ENCODE data around the gene TM9SF4. TPM values are rescaled to one million over a fixed set of nuclear protein-coding genes. Genes with fewer than 3 reads are reported as not detected.

The TM9SF4 gene
- total RNA-seq, 1 experiment from 2014 or later, result 67.8 TPM

DNA sequence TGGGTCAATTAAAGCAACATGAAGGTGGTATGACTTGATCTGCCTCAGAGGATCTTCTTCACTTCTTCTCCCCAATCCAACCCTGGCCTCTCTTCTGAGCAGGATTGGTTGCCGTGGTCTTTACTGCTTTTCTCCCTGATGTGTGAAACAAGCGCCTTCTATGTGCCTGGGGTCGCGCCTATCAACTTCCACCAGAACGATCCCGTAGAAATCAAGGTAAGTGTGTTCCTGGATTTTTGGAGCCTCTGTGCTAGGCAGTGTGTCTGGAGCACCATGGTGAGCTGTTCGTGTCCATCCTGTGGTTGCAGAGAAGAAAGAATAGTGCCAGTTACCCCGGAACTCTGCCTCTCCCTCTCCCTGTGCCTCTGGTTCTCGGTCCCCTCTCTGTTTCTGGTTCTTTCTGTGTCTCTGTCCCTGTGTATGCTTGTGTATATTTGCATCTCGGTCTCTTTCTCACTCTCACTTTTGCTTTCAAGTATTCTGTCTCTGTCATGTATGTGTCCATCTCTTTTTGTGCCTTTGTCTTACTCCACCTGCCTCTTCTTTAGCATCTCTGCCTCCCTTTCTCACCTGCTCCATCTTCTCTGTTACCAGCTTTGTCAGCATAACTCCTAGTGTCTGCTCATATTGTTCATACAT lies 23.5 kb downstream of the TM9SF4 start:
- DNase-seq, result no peak
- TF ChIP-seq, protein P1, sequence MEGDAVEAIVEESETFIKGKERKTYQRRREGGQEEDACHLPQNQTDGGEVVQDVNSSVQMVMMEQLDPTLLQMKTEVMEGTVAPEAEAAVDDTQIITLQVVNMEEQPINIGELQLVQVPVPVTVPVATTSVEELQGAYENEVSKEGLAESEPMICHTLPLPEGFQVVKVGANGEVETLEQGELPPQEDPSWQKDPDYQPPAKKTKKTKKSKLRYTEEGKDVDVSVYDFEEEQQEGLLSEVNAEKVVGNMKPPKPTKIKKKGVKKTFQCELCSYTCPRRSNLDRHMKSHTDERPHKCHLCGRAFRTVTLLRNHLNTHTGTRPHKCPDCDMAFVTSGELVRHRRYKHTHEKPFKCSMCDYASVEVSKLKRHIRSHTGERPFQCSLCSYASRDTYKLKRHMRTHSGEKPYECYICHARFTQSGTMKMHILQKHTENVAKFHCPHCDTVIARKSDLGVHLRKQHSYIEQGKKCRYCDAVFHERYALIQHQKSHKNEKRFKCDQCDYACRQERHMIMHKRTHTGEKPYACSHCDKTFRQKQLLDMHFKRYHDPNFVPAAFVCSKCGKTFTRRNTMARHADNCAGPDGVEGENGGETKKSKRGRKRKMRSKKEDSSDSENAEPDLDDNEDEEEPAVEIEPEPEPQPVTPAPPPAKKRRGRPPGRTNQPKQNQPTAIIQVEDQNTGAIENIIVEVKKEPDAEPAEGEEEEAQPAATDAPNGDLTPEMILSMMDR (conservative IDR thresholded peaks at IDR 0.05), result no peak
- no peak for TF ChIP-seq EZH2 (IDR thresholded peaks at IDR 0.05; ENCODE audit: low read depth)
- no peaks in the 10 kb centered on the region; the same call in 1 of the 2 replicates for H3F3A ChIP-seq (ENCODE audit: insufficient read depth, low read depth)
- intact Hi-C loops (cut with micrococcal nuclease; ENCODE audit: unreplicated experiment), result no loop called here
- peaks cover 19% of the 10 kb centered on the region for H3K36me3 ChIP-seq (ENCODE audit: low read depth)
- no peaks in the 10 kb centered on the region for H3K27me3 ChIP-seq (ENCODE audit: insufficient read depth, low read depth)
- H3K4me3 ChIP-seq, result no peak overlapping the region
- no peak overlapping the region for H2AFZ ChIP-seq
- H3K9me2 ChIP-seq (ENCODE audit: insufficient read depth), result no peaks in the 10 kb centered on the region
- no peak overlapping the region for H3K4me2 ChIP-seq
- peaks cover 21% of the 10 kb centered on the region for H3K79me2 ChIP-seq (ENCODE audit: low read depth)
- H3K4me1 ChIP-seq (replicated peaks; ENCODE audit: insufficient read depth), result no peaks in the 10 kb centered on the region
- ChIA-PET CTCF (no interaction called here), POLR2A (ENCODE audit: unreplicated experiment) (no interaction called here)
- H3K27ac ChIP-seq, result no peak overlapping the region
- peaks cover 42% of the 10 kb centered on the region for H4K20me1 ChIP-seq (ENCODE audit: insufficient read depth)
- H3K9me3 ChIP-seq (ENCODE audit: insufficient read depth, low read depth), result no peaks in the 10 kb centered on the region
- no TSS peak for BruUV-seq (replicated peaks)

DNA sequence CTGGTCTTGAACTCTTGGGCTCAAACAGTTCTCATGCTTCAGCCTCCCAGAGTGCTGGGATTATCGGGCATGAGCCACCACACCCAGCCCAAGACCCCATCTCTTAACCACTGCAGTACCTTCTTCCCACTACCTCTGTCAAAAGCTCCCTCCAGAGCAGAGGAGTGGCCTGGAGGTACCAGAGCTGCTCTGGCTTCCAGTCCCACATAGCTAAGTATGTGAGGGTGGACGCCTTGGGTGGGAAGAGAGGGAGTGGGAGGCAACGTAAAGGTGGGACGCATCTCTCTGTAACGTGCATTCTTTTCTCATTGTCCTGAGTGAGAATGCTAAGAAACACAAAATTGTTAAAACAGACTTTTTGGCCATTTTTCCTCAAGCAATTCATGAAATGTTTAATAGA lies 24.5 kb downstream of the TM9SF4 start:
- H3K27ac ChIP-seq, result no peak overlapping the region
- TF ChIP-seq EZH2 (IDR thresholded peaks at IDR 0.05; ENCODE audit: low read depth), result no peak
- TF ChIP-seq, protein P1 (conservative IDR thresholded peaks at IDR 0.05), result no peak
- H3F3A ChIP-seq (ENCODE audit: insufficient read depth, low read depth), result no peaks in the 10 kb centered on the region; the same call in 1 of the 2 replicates
- H3K9me2 ChIP-seq (ENCODE audit: insufficient read depth), result no peaks in the 10 kb centered on the region
- ChIA-PET POLR2A (ENCODE audit: unreplicated experiment) (interaction anchor here (0.5 kb wide), 1 partner anchor 224 kb away, joined by 6 read pairs; the partner anchor contains the start of gene ASXL1), CTCF (no interaction called here)
- no peaks in the 10 kb centered on the region for H3K4me1 ChIP-seq (replicated peaks; ENCODE audit: insufficient read depth)
- H3K4me2 ChIP-seq, result no peak overlapping the region
- peaks cover 25% of the 10 kb centered on the region for H3K36me3 ChIP-seq (ENCODE audit: low read depth)
- H4K20me1 ChIP-seq (ENCODE audit: insufficient read depth), result peaks cover 40% of the 10 kb centered on the region
- no peak for DNase-seq
- no TSS peak for BruUV-seq (replicated peaks)
- H3K79me2 ChIP-seq (ENCODE audit: low read depth), result peaks cover 21% of the 10 kb centered on the region
- H2AFZ ChIP-seq, result no peak overlapping the region
- H3K27me3 ChIP-seq (ENCODE audit: insufficient read depth, low read depth), result no peaks in the 10 kb centered on the region
- no peaks in the 10 kb centered on the region for H3K9me3 ChIP-seq (ENCODE audit: insufficient read depth, low read depth)
- intact Hi-C loops (cut with micrococcal nuclease; ENCODE audit: unreplicated experiment), result no loop called here
- no peak overlapping the region for H3K4me3 ChIP-seq

DNA sequence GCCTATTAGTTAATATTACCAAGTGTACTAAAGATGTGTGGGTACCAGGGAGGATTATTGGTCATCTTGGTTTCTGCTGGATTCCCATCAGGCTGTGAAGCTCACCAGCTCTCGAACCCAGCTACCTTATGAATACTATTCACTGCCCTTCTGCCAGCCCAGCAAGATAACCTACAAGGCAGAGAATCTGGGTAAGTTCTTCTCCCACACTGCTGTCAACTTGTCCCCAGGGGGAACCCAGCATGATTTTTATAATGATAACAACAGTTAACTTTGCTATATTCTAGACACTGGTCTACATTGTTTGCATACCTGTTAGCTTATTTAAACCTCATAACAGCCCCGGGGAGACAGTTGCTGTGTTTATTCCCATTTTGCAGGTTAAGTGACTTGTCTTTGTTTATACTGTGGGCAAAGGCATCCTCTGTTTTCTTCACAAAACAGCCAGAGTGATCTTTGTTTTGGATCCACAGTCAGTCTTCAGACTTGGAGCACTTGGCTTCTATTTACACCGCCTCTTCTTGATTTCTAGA lies 26.5 kb downstream of the TM9SF4 start:
- no peaks in the 10 kb centered on the region for H3K4me1 ChIP-seq (replicated peaks; ENCODE audit: insufficient read depth)
- H2AFZ ChIP-seq, result no peak overlapping the region
- no peak overlapping the region for H3K4me2 ChIP-seq
- peaks cover 24% of the 10 kb centered on the region for H4K20me1 ChIP-seq (ENCODE audit: insufficient read depth)
- H3K4me3 ChIP-seq, result no peak overlapping the region
- no peaks in the 10 kb centered on the region for H3K27me3 ChIP-seq (ENCODE audit: insufficient read depth, low read depth)
- 0 out of 2 replicates have a peak, but pooled peaks cover 9% of the 10 kb centered on the region for H3K79me2 ChIP-seq (ENCODE audit: low read depth)
- intact Hi-C loops (cut with micrococcal nuclease; ENCODE audit: unreplicated experiment), result no loop called here
- no peaks in the 10 kb centered on the region for H3K9me3 ChIP-seq (ENCODE audit: insufficient read depth, low read depth)
- CTCF ChIA-PET, result no interaction called here
- peaks cover 35% of the 10 kb centered on the region for H3K36me3 ChIP-seq (ENCODE audit: low read depth)
- DNase-seq, result no peak
- POLR2A ChIA-PET (ENCODE audit: unreplicated experiment), result no interaction called here
- no peak overlapping the region for H3K27ac ChIP-seq
- TF ChIP-seq, protein P1 (conservative IDR thresholded peaks at IDR 0.05), result no peak
- TF ChIP-seq EZH2 (IDR thresholded peaks at IDR 0.05; ENCODE audit: low read depth), result no peak
- BruUV-seq (replicated peaks), result no TSS peak
- no peaks in the 10 kb centered on the region for H3K9me2 ChIP-seq (ENCODE audit: insufficient read depth)
- H3F3A ChIP-seq (ENCODE audit: insufficient read depth, low read depth), result no peaks in the 10 kb centered on the region; the same call in 1 of the 2 replicates
